HFF-Myc (cell line): ENCODE data around the gene MUC7.

Experiments used
- DNase-seq: peaks from one replicate; pipeline ENCODE4 v3.0.0-alpha.2; 2011; ENCODE audit warnings: low read depth; ENCODE audit errors: extremely low read depth
- H3K4me3 ChIP-seq: replicated peaks from 2 replicates; pipeline ENCODE4 v1.5.1; 2011; ENCODE audit warnings: low read depth, mild to moderate bottlenecking, control low read depth, low read length
- CTCF ChIP-seq: IDR thresholded peaks from 2 replicates; pipeline ENCODE4 v1.5.1; 2012; ENCODE audit warnings: mild to moderate bottlenecking, low read depth, low read length, control low read depth; ENCODE audit errors: missing control alignments

Gene MUC7

GRCh38 chr4:70505151-70505748, 33.3 kb downstream of the MUC7 start:
- peak; percentile 17 for DNase-seq
- TF ChIP-seq CTCF: peak; percentile 96
- no peak overlapping the region for H3K4me3 ChIP-seq

GRCh38 chr4:70508801-70509200, 36.8 kb downstream of the MUC7 start:
- DNase-seq: no peak
- no peak overlapping the region for H3K4me3 ChIP-seq
- TF ChIP-seq CTCF: no peak

GRCh38 chr4:70511365-70511764, 39.4 kb downstream of the MUC7 start:
- no peak overlapping the region for H3K4me3 ChIP-seq
- TF ChIP-seq CTCF: no peak

GRCh38 chr4:70515367-70516250, 43.6 kb downstream of the MUC7 start:
- TF ChIP-seq CTCF: no peak
- DNase-seq: no peak
- H3K4me3 ChIP-seq: no peak overlapping the region

More at GRCh38 chr4:70511365-70511764, 39.4 kb downstream of the MUC7 start:
- no peak for DNase-seq

- TF ChIP-seq CTCF: no peak
- no peak for DNase-seq
- no peak within 1 kb of the TSS for H3K4me3 ChIP-seq
Measured at GRCh38 chr4:70518269-70518668, 46.3 kb downstream of the MUC7 start, which contains the start of gene AMTN. TSS of gene AMTN (plus strand) at chr4:70518569. CDS start at chr4:70518778, 209 bp downstream.

- no peak overlapping the region for H3K4me3 ChIP-seq
- TF ChIP-seq CTCF: no peak
- no peak for DNase-seq
Measured at GRCh38 chr4:70518716-70519115, 46.7 kb downstream of the MUC7 start.
